Femur (tissue), 1 donor: ENCODE measurements around the gene SCARF1.

Experiments
- DNase-seq: peaks from one replicate; pipeline ENCODE4 v3.0.0-alpha.2; 2017

Gene SCARF1

DNA sequence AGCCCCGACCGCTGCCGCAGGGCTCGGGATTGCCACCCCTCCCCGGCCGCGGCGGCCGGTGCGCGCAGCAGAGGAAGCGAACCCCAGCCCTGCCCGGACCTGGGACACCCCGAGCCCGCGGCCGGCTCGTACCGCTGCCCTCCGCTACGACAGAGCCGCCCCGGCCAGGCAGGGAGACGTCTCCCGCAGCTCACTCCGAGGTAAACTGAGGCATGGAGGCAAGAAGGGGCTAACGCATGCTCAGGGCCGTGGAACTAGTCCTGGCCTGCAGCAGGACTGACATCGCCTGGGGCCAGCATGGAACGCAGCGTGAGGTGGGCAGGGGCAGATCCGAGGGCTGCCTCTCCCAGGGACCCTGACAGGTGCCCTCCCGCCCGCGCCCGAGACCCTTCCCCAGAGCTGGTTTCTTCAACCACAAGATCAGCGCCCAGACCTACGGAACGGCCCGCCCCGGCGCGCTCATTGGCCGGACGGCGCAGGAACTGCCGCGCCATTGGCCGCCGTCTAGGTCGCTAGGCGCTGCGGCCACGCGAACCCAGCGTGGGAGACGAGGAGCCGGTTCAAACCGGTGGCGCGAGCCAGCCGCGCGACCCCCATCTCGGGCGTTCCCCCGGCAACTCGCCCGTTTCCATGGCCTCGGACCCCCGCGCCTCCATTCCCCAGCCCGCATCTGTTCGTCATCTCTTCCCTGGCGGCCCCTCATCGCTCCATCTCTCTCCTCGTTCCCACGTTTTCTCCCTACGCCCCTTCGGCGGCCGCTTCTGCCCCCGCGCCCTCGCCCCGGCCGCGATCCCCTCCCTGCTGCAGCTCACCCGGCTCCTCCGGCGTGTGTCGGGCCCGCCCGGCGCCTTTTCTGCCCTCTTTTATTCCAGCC, 17.3 kb downstream of the SCARF1 start, which contains the start of gene SLC43A2:
SLC43A2 (minus strand) TSS at position 853 of the 874 bp plus-strand sequence. CDS start 960 bp downstream, outside the sequence.
- peak; percentile 87 for DNase-seq

DNA sequence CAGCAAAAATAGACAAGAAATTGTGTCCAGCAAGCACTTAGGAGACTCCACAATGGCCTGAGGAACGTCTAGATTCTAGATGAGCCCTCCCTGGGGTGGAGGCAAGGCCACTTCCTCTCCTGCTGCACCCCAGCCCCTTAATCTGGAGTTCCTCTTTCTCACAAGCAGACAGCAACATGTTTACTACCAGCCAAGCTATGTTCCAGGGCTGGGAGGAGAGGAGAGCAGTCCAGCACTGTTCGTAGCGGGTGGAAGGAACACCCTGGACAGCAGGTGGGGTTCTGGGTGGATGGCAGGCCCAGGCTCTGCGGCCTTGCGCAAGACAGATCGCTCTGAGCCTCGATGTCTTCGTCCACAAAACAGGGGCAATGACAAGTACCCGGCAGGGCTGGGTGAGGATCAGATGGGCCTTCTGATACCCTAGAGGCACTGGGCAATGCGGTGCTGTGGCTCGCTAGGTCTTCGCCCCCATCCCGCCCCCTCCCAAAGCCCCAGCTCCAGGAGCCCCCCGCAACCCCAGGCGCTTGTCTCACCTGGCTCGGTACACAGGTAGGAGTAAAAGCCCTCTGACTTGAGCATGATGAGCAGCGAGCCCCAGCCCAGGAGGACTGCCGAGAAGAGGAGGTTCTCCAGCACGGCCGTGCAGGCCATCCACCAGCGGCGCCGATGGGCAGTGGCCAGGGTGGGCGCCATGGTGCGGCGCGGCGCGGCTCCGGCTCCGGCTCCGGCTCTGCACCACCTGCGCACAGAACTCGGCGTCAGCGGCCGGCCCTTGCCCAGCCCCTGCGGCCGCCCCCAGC, 18.1 kb downstream of the SCARF1 start:
- DNase-seq = no peak

DNA sequence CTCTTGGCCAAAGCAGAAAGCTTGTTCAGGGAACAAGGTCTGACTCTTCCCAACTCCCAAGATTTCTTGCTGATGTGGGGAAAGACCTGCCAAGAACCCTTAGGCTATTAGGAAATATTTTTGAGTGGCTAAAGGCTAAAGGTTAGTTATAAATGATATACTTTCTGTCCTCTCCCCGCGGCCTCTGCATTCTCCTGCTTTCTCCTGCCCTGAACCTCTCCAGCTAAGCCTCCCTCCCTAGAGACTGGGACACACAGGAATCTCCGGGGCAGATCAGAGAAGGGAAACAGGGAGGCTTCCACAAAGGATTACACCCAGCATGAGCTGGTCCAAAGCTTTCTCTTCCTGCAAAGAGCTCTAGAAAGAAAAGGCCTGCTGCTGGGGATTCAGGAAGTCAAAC, 19.2 kb downstream of the SCARF1 start:
- DNase-seq = no peak

DNA sequence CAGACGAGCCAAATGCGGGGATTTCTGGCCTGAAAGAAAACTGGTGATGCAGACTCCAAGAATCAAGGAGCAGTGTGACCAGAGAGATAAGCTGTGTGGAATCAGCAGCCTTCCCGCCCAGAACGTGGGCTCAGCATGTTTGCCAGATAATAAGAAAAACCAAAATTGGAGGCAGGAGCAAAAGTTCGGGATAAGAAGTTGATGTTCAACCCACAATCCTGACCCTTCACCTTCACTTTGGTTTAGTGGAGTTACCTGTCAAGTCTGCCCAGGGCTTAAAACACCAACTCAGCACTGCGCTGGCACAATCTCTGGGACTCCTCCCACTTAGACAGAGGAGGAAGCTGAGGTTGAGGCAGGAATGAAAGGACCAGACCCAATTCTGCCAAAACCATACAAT, 20.0 kb downstream of the SCARF1 start:
- DNase-seq = no peak

DNA sequence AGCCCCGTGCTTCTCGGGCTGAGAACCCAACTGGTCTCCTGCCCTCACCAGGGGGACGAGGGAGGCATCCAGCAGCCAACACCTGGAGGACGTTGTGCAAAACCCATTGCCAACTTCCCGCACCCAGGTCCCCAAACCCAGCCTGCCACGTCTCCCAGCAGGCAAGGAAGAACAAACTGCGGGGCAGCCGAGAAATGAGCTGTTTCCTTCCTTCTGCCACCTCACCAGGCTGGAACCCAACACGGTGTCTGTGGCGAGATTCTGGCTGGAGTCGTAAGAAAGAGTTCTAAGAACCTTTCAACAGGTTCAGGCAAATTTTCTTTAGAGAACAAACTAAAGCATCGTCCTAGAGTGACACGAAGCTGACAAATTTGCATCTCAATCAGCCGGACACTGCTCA, 20.5 kb downstream of the SCARF1 start:
- DNase-seq = no peak

DNA sequence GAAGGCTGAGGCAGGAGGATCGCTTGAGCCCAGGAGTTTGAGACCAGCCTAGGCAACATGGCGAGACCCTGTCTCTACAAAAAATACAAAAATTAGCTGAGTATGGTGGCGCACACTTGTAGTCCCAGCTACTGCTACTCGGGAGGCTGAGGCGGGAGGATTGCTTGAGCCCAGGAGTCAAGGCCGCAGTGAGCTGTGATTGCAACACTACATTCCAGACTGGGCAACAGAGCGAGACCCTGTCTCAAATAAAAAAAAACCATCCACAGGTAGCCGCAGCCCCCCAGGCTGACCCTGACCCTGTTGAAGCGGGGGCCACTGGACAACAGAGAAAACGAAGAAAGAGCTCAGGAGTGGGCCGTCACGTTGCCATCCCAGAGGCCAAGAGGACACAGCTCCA, 20.9 kb downstream of the SCARF1 start:
- no peak for DNase-seq

DNA sequence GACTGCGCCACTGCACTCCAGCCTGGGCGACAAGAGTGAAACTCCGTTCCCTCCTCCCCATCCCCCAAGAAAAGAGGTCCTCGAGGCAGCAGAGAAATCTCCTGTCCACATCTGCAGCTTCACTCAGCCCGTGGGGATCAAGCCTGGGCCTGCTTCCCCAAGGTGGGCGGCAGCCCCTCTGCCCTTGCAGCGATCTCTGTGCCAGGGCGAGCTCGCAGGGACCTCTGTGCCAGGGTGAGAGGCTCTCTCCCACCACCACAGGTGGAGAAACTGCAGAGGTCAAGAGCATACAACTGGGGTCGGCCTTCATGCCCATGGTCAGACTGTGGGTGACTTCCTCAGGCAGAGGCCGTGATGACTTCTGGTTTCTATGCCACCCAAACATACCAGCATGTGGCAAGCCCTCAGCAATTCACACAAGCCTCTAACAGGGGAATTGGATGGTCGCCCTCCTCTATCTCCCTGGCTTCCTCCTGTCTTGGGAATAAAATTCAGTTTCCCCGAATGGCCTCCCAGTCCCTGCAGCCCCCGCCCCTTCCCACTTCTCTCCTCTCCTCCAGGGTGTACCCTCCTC, 22.4 kb downstream of the SCARF1 start:
- no peak for DNase-seq

DNA sequence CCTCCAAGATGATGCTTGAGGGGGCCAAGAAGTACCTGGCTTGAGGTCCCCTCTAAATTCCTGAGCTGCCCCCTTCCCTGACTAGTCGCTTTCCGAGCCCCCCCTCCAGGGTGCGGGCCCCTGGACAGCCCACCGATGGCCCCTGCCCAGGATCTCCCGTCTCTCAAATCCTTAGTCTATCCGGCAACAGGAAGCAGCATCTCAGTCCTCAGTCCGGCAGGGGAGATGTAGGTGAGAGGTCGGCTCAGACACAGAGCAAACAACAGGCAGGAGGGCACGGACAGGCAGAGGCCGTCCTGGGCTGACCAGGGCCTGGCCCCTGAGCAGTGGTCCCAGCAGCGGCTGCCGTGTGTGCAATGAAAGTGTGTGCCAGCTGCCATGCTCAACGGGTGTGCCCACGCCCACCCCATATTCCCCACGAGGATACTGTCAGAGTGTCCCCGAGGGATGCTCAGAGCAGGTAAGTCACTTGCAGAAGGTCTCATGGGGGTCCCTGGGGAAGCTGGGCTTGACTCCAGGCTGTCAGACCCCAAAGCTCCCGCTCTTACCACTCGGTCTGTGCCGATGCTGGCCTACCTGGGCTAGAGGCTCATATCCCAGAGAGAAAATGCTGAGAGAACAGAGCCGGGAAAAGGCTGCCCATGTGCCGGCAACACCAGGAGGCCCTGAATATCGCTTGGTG, 24.1 kb downstream of the SCARF1 start:
- DNase-seq = no peak

DNA sequence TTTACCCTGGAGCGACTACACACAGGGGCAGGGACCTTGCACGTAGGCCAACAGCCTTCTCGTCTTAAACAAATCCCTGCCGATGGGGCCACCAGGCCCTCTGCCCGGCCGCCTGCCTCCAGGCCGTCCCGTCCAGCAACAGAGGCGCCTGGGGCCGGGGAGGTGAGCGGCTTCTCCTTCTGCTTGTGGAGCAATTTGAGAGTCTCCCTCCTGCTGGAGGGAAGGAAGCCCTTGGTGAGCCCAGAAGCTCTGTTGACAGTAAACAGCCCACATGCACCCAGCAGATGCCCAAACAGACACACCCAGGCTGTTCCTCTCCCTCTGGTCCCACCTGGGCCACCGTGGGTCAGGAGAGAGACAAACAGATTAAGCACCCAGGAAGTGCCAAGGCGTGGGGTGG, 25.0 kb downstream of the SCARF1 start:
- no peak for DNase-seq

DNA sequence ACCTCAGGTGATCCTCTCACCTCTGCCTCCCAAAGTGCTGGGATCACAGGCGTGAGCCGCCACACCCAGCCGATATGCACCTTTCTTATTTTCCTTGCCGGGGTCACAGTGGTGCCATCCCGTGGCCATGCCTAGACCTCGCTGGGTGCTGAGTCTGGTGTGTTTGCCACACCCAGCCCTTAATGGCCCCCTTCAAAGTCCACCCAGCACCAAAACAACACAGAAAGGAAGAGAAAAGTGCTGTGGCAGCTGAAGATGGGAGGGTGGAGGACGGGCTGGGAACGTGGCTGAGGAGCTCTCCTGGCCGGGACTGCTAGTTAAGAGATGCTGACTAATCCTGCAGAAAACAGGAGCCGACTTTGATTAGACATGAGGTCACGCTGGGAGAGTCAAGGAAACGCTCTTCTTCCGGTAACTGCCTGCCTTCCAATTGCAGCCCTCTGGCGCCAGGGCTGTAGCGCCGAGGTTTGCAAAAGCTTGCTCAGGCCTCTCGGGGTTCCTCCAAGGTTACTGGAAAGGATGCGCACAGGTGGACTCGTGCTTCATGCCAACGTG, 27.8 kb downstream of the SCARF1 start:
- no peak for DNase-seq

DNA sequence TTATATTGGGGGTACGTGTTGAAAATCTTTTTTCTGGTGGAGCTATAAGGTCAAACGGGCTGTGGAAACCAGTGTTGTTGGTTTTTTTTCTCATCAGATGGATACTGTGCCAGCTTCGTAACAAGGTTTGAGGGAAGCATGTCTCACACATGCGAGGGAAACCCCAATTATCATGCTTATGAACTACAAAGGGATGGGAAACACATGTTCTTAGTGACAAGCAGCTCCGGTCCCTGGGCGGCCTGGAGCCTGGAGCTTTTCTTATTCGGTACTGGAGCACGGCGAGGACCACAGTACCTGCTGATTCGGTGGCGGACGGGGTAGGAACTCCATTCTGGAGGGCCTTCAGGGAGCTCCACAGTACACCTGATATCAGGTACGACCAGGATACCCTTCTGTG, 29.4 kb downstream of the SCARF1 start:
- DNase-seq = no peak

DNA sequence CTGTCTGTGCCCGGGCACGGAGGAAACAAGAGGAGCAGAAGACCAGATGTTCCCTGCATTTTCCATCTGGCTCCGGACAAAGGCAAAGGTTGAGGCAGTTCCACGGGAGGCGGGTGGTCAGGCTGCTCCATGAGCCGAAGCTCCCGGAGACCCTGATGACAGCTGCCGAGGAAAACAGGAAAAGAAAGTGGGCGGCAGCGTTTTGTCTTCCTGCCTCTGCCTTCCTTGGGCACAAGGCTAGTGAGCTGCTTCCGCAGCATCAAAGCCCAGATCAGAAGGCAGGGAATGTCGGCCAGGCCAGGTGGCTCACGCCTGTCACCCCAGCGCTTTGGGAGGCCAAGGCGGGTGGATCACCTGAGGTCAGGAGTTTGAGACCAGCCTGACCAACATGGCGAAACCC, 33.1 kb downstream of the SCARF1 start:
- DNase-seq = no peak

DNA sequence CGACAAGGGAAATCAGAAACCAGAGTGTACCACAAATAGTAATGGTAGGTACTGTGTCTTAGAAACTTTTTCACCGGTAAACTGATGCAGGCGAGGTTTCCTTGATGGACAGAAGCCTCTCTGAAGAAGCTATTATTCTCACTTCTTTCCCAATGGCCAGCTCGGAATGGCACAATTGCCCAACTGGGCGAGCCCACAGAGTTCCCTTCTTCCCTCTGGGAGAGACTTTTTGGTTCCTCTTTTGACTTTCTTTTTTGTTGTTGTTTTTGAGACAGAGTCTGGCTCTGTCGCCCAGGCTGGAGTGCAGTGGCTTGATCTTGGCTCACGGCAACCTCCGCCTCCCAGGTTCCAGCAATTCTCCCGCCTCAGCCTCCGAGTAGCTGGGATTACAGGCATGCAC, 33.8 kb downstream of the SCARF1 start:
- no peak for DNase-seq

DNA sequence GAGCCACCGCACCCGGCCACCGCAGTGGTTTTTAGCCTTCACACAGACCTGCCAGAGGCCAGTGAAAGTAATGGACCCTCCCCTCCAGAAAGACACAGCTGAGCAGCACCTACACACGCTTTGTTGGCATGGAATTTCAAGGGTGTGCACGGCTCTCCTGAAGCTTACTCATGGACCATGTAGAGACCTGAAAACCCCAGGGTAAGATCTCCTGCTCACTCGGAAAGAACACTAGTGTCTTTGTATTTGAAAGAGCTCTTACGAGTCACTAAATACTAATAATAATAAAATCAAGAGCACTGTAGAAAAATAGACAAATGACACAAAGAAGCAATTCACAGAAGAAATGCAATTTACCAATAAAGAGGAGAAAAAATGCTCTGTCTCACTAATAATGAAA, 36.9 kb downstream of the SCARF1 start:
- DNase-seq = no peak

DNA sequence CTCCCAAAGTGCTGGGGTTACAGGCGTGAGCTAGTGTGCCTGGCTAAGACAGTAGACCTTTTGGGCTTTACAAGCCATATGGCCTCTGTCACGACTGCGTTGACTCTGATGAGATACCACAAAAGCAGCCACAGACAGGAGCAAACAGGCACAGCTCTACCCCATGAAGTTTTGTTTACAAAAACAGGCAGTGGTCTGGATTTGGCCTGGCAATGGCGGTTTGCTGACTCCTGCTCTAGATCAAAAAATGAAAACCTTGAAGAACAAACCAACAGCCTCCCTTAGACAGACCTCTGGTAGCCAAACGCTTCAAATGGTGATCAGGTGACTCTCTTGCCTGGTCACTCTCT, 37.6 kb downstream of the SCARF1 start:
- no peak for DNase-seq

DNA sequence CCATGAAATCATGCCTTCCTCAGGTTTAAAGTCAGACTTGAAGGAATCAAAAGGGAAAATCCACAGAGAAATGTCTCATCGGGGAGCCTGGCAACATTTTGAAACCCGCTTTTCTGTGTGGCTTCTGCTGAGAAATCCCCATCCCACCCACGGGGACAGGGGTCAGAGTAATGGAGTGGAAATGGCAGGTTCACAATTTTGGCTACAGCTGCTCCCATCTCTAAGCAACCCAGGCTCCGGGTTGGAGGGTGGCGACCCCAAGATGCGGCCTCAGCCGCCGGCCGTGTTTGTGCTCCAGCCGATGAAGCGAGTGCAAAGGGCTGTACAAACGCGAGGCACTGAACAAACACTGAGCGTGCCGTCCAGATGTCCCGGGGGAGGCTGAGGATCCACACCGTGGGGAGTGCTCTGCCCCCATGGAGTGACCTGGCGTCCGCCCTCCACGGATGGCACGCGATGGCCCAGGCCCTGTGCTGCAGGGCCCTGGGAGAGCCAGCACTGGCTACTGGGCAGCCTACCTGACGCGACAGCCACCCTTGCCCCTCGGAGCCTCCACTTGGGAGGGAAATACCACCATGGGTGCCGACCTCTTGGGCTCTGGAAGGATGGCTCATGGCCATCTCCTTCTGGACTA, 39.1 kb downstream of the SCARF1 start:
- no peak for DNase-seq

DNA sequence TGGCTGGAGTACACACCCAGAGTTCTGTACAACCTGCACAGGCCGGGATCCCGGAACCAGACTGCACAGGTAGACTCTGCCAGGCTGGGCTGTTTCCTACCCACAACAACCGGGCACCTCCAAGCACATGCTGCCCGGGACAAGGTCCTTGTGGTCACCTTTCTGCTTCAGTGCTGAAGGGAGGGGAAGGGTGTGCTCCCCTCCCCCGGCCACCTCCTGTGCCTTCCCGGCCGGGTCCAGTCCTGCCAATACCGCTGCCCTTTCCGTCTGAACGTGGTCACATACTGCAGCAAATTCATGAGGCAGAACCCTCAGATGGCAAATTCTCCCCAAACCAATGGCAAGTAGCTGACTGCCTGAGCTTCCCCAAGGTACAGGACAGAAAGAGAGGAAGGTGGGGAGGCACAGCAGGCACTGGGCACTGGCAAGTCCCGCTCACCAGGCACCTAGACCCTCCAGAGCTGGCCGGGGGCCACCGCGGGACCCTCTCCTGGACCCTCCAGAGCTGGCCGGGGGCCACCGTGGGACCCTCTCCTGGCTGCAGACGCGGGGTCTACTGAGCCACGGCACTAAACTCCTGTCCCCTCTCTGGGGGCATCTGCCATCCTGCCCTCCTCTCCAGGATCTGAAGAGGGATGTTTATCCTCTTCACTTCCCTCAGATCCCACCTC, 39.7 kb downstream of the SCARF1 start:
- no peak for DNase-seq

DNA sequence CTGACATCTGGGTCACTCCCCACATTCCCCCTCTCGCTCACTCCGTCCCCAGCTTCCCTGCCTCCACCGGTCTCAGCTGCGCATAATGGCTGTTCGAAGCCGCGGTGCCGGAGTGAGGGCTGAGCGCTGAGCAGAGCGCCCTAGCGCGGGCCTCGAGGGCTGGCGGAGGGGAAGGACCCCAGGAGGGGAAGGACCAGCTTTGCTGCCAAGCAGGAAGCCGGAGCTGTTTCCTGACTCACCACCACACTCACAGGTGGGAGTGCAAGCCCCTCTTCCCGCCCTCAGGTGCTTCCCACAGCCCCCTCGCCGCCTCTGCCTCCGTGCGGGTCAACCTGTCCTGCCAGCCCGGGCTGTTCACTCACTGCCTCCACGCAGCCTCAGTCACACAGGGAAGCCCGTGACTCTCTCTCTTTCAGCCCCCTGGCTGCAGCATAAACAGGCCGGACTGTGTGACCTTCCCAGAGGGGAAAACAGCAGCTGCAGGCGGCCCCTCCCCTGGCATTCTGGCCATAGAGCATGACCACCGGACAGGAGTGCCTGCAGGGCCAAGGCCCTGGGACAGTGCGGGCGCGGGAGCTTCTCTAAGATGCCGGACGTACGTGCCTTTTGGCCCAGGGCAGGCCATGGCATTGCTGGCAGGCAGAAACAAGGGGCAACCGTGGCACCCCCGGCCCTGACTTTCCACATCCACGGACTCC, 40.6 kb downstream of the SCARF1 start:
- no peak for DNase-seq

DNA sequence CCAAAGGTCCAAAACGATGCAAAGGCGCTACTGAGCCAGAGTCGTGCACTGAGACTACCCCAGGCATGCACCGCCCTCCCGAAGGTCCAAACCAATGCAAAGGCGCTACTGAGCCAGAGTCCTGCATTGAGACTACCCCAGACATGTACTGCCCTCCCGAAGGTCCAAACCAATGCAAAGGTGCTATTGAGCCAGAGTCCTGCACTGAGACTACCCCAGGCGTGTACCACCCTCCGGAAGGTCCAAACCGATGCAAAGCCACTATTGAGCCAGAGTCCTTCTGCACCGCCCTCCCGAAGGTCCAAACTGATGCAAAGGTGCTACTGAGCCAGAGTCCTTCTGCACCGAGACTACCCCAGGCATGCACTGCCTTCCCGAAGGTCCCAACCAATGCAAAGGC, 44.0 kb downstream of the SCARF1 start:
- DNase-seq = no peak

DNA sequence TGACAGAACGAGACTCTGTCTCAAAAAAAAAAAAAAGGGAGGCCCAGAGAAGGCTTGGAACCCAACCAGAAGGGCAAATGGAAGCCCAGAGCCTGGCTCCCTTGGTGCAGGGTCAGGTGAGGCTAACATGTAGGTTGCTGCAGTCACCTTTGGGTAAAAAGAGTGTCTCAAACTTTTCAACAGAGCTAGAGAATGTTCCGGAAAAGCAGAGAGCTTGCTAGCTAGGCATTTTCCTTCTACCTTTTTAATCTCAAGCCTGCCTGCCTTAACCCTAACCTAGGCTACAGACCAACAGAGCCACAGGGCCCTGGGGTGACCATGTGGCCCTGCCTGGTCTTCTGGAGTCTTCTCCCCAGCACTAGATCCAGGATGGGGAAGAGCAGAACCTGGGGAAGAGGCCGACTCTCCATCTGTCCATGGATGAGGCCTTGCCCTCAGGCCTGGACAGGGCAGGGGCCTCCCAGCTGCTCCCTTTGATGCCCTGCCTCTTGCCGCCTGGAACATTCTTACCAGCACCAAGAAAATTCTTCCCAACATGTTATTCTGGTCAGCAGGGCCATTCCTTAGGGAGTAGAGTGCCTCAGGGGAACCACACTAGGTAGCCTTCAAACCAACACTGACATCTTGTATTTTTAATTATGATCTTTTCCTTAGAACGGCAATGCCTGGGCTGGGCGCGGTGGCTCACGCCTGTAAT, 47.0 kb downstream of the SCARF1 start:
- DNase-seq = no peak
